Right hindlimb (tissue), 1 donor: ENCODE results near the gene DLX3.

Experiments
- DNase-seq: peaks from one replicate; pipeline ENCODE4 v3.0.0-alpha.2; 2018

The DLX3 gene

DNA sequence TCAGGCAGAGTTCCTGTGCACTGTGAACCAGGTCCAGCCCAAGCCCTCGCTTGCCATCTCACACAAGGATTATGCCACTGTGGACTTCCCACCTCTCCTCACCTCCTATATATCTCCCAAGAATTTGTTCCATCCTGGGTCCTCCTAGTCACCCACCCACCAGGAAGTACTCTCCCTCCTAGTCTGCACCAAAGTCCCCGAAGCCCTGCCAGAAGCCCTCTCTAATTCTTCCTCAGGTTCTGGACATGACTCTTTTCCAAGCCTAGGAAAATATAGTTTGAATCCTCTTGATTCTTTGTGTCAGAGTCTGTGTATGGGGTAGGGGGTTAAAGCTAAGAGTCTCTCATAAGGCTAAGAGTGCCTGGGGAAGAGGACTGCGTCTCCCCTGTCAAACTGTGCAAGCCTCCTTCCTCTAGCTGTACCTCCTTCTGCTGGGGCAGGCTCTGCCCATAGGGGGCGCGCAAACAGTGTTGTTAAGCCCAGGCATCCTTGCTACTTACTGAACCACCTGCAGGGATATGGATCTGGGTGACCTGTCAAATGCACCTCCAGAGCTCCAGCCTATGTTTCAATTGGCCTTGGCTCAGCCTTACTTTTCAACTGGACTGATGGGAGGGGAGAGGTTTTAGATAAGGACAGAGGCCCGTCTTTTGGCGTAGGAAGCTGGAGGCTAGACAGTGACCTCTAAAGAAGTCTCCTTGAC lies 42.7 kb downstream of the DLX3 start:
- DNase-seq, result peak; percentile 74

GRCh38 chr17:49951362-49952082 lies 43.5 kb downstream of the DLX3 start:
- no peak for DNase-seq

DNA sequence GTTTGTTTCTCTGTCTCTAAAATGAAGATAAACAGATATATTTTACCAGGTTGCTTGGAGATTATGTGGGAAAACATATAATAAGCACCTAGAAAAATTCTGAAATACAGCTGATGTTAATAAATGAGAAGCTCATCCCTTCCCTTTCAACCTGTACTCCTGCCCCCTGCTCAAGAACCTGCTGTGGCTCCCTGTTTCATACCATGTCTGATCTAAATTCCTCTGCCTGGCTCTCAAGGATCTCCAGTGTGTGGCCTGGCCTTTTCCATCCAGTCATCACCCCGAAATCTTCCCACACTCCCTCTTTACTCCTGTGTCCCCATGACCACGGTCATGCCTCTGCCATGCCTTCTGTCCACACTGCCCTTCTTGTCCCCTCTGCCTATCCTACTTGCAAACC lies 45.4 kb downstream of the DLX3 start:
- DNase-seq, result no peak

GRCh38 chr17:49946964-49947584 lies 48.0 kb downstream of the DLX3 start:
- DNase-seq, result no peak

- no peak for DNase-seq
These were observed 48.8 kb downstream of the DLX3 start for GRCh38 chr17:49946208-49946607.

- no peak for DNase-seq
These were observed 50.7 kb downstream of the DLX3 start for GRCh38 chr17:49944273-49944870.

DNA sequence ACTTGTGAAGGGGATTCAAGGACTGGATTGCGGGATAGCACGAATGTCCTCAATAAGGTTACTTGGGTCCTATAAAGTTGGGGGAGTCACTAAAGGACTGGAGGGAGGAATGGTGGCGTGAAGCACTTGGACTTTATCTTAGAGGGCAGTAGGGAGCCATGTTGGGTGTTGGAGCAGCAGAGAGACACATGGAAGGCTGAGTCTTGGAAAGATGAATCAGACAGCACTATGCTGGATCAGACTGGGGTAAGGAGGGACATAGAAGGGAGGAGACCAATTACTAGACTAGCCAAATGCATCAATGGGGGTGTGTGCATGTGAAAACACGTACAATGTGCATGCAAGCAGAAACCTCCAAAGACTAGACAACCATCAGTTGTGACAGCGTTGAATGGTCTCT lies 52.1 kb downstream of the DLX3 start:
- DNase-seq, result no peak

- no peak for DNase-seq
These were observed 53.6 kb downstream of the DLX3 start for GRCh38 chr17:49941427-49941826.
